Right lobe of liver (tissue), 6 donors: Measurements from ENCODE around the gene OVOL2. TPM values are rescaled to one million over a fixed set of nuclear protein-coding genes. Genes with fewer than 3 reads are reported as not detected.

Experiments
- ATAC-seq, 4 donors: fragments of 200-7000 bp; cut with Tn5 transposase; one replicate each; pipeline ENCODE4 v1.9.1; 2020; ENCODE audit warnings: mild to moderate bottlenecking in 4 of 4, moderate library complexity in 4 of 4
- DNase-seq, 3 donors: peaks; one replicate each; pipeline ENCODE4 v3.0.0-alpha.2; 2020
- H3K27ac ChIP-seq, 3 donors: fragments of 200-600 bp; one replicate each; pipeline ENCODE4 v1.8.0; 2022
- H3K27me3 ChIP-seq, 2 donors: fragments of 200-600 bp; one replicate each; pipeline ENCODE4 v1.8.0; 2022
- H3K36me3 ChIP-seq, 4 donors: fragments of 200-600 bp; sonication (generic) in 1 of 4; one replicate each; pipeline versions ENCODE4 v1.5.1 to v1.8.0; 2017 to 2022; ENCODE audit warnings: control low read depth in 1 of 4
- H3K4me1 ChIP-seq, 4 donors: fragments of 200-600 bp; sonication (generic) in 1 of 4; one replicate each; pipeline versions ENCODE4 v1.5.1 to v1.8.0; 2017 to 2022; ENCODE audit warnings: control low read depth in 1 of 4
- H3K4me3 ChIP-seq, 3 donors: fragments of 200-600 bp; one replicate each; pipeline ENCODE4 v1.8.0; 2022
- H3K9me3 ChIP-seq, 4 donors: fragments of 200-600 bp; sonication (generic) in 1 of 4; one replicate each; pipeline versions ENCODE4 v1.5.1 to v1.8.0; 2017 to 2022; ENCODE audit warnings: control low read depth in 1 of 4
- POLR2A ChIP-seq: fragments of 450-650 bp; IDR thresholded peaks from one replicate; pipeline ENCODE4 v1.6.1; 2017; ENCODE audit warnings: antibody characterized with exemption, mild to moderate bottlenecking
- WGBS: methylation state at CpG from one replicate; pipeline ENCODE4 v1.1.6; 2018; ENCODE audit warnings: low coverage, low lambda C conversion rate; ENCODE audit not compliant: insufficient coverage; ENCODE audit errors: missing lambda C conversion rate; 5-methylcytosine and 5-hydroxymethylcytosine counted together
- intact Hi-C, 2 donors: fragments of 100-400 bp; cut with DNase I; formaldehyde crosslinking; loops; one replicate each; pipeline versions ENCODE4 v1.11.2 to v1.14.1; 2022
- total RNA-seq, 6 experiments: library from RNA; depleted of rRNA in 2 of 6; stranded (reverse); fragments of >200 nt in 2 of 6; fragmentation: NEBNext Ultra II Directional in 3 of 6; extraction: Animal tissue kit (Norgen Biotek cat#: 25700) in 3 of 6; gene quantifications; one replicate each; pipeline versions ENCODE4 v1.1.0 to v1.2.4, GENCODE V29; 2016 to 2023
- TF ChIP-seq, protein P1 (sequence below), 4 donors: fragments of 200-600 bp in 3 of 4; fragments of 450-650 bp in 1 of 4; IDR thresholded peaks; one replicate each; pipeline versions ENCODE4 v1.5.1 to v1.8.0; 2016 to 2022; ENCODE audit warnings: antibody characterized with exemption in 4 of 4, mild to moderate bottlenecking in 2 of 4
- donor health status: DM: no; HTN: yes; CAD: no.
- donor health status: DM: no; HTN: no; CAD: no.
- donor health status: DM: no; HTN: no; CAD: no.
- donor health status: DM: no; HTN: yes; CAD: no.
- donor health status: DM: no; HTN: yes; CAD: no.

The OVOL2 gene
- total RNA-seq, 6 experiments from 2014 or later = 0.25 TPM; not detected in 5

- ATAC-seq (no peak), DNase-seq (no peak)
- H3K4me3 ChIP-seq = no peak overlapping the region
- 80% methylated on average over 8 of the region's 21 CpGs for WGBS
- no peaks in the 10 kb centered on the region for H3K27me3 ChIP-seq
- peaks cover 0 to 5% (median 0%) of the 10 kb centered on the region in 4 donors for H3K4me1 ChIP-seq
- H3K27ac ChIP-seq = no peak overlapping the region
- no peaks in the 10 kb centered on the region for H3K36me3 ChIP-seq
- no peaks in the 10 kb centered on the region for H3K9me3 ChIP-seq
- intact Hi-C loops = no loop called here
- TF ChIP-seq, protein P1, sequence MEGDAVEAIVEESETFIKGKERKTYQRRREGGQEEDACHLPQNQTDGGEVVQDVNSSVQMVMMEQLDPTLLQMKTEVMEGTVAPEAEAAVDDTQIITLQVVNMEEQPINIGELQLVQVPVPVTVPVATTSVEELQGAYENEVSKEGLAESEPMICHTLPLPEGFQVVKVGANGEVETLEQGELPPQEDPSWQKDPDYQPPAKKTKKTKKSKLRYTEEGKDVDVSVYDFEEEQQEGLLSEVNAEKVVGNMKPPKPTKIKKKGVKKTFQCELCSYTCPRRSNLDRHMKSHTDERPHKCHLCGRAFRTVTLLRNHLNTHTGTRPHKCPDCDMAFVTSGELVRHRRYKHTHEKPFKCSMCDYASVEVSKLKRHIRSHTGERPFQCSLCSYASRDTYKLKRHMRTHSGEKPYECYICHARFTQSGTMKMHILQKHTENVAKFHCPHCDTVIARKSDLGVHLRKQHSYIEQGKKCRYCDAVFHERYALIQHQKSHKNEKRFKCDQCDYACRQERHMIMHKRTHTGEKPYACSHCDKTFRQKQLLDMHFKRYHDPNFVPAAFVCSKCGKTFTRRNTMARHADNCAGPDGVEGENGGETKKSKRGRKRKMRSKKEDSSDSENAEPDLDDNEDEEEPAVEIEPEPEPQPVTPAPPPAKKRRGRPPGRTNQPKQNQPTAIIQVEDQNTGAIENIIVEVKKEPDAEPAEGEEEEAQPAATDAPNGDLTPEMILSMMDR (IDR thresholded peaks at IDR 0.05) = no peak
- no peak for TF ChIP-seq POLR2A
Measured at GRCh38 chr20:18011951-18012645, 45.6 kb downstream of the OVOL2 start.

DNA sequence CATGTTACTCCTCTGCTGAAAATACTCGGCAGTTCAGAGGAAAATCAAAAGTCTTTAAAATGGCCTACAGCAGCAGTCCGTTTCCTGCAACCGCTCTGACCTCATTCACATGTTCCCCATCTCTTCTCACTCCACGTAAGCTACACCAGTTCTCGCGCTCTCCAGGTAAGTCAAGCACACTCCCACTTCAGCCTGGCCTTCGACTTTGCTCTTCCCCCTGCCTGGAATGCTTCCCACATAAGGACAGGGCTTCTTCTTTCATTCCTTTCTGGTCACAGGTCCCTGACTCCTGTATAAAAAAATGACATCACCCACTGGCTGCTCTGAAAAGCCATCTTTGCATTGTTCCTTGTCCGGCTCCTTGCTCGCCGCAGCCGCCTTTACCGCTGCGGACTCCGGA is 46.2 kb downstream of the OVOL2 start:
- ATAC-seq (no peak), DNase-seq (no peak)
- 93% methylated on average over 13 of the region's 14 CpGs for WGBS
- H3K27ac ChIP-seq = no peak overlapping the region
- H3K36me3 ChIP-seq = no peaks in the 10 kb centered on the region
- intact Hi-C loops = no loop called here
- peaks cover 0 to 11% (median 0%) of the 10 kb centered on the region in 4 donors for H3K4me1 ChIP-seq
- TF ChIP-seq, protein P1 (IDR thresholded peaks at IDR 0.05) = no peak
- no peak for TF ChIP-seq POLR2A
- H3K4me3 ChIP-seq = no peak overlapping the region
- no peaks in the 10 kb centered on the region for H3K9me3 ChIP-seq
- no peaks in the 10 kb centered on the region for H3K27me3 ChIP-seq

GRCh38 chr20:18009116-18009515 is 48.6 kb downstream of the OVOL2 start:
- H3K4me3 ChIP-seq = no peak overlapping the region
- H3K27me3 ChIP-seq = no peaks in the 10 kb centered on the region
- intact Hi-C loops = no loop called here
- ATAC-seq (no peak), DNase-seq (no peak)
- TF ChIP-seq POLR2A = no peak
- TF ChIP-seq, protein P1 (IDR thresholded peaks at IDR 0.05) = no peak
- no peaks in the 10 kb centered on the region for H3K36me3 ChIP-seq
- peaks cover 0 to 20% (median 0%) of the 10 kb centered on the region in 4 donors for H3K4me1 ChIP-seq
- no peaks in the 10 kb centered on the region for H3K9me3 ChIP-seq
- 67% methylated on average over 4 of the region's 7 CpGs for WGBS
- H3K27ac ChIP-seq = no peak overlapping the region

GRCh38 chr20:18007534-18008292 is 50.0 kb downstream of the OVOL2 start:
- Histone ChIP-seq H3K4me1 (peaks cover 0 to 20% (median 0%) of the 10 kb centered on the region in 4 donors), H3K27me3 (no peaks in the 10 kb centered on the region), H3K36me3 (no peaks in the 10 kb centered on the region), H3K4me3 (no peak overlapping the region), H3K27ac (peak overlapping the region in 1 of 3 donors; percentile 31), H3K9me3 (no peaks in the 10 kb centered on the region)
- peak; percentile 50 to 68 (median 64) for DNase-seq
- no peak for TF ChIP-seq POLR2A
- TF ChIP-seq, protein P1 (IDR thresholded peaks at IDR 0.05) = no peak
- 28% methylated on average over 8 of the region's 19 CpGs for WGBS
- intact Hi-C loops = no loop called here
- ATAC-seq = peak; percentile 31 to 63 (median 50)
